Measurements from ENCODE around the gene ASCC3. TPM values are rescaled to one million over a fixed set of nuclear protein-coding genes. Genes with fewer than 3 reads are reported as not detected.
A peak's percentile ranks its signal among the peaks of the same experiment; 100 is the strongest.

Gene ASCC3
- total RNA-seq, 2 experiments from 2014 or later: 28.5 to 47.5 TPM

- no peaks in the 10 kb centered on the region for H3K36me3 ChIP-seq (ENCODE audit: insufficient read depth, low read length)
Measured at GRCh38 chr6:100577425-100577824, 303.7 kb downstream of the ASCC3 start.

DNA sequence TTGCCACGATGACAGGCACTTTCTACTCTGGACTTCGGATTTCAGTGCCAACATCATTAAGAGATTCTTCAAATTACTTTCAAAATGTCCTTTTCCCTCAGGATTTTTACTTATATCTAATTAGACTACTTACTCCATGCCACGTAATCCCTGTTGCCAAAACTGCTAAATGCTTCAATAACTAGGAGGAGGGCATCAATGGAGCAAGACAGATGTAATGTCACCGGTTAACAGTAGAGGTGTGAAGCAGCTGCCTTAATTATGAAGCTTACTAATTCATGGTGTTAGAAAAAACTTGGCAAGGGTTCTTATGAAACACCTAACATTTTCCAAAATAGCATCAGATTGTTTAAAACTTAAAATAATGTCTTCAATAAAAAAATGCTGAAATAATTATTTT lies 305.2 kb downstream of the ASCC3 start:
- H3K79me2 ChIP-seq (ENCODE audit: insufficient read depth, low read depth, low read length): no peaks in the 10 kb centered on the region
- intact Hi-C loops (cut with micrococcal nuclease; ENCODE audit: unreplicated experiment): no loop called here
- no peak for DNase-seq (ENCODE audit: low spot score)
- peaks cover 9% of the 10 kb centered on the region for H3K4me1 ChIP-seq (ENCODE audit: insufficient read depth, low read length, poor library complexity, severe bottlenecking)
- H3K36me3 ChIP-seq (ENCODE audit: insufficient read depth, low read length): no peaks in the 10 kb centered on the region; the same call in 1 of the 2 replicates
- no peaks in the 10 kb centered on the region for H4K20me1 ChIP-seq (ENCODE audit: insufficient read depth, low read length)
- H2AFZ ChIP-seq (ENCODE audit: low read length): no peak overlapping the region
- H3K27ac ChIP-seq (ENCODE audit: low read depth, low read length, poor library complexity, severe bottlenecking): no peak overlapping the region
- no peak overlapping the region for H3K4me2 ChIP-seq (ENCODE audit: low read length)
- no peak for TF ChIP-seq EZH2phosphoT487 (IDR thresholded peaks at IDR 0.05; ENCODE audit: borderline replicate concordance, low read depth, low read length)
- TF ChIP-seq CTCF (conservative IDR thresholded peaks at IDR 0.05; ENCODE audit: low read length): no peak
- POLR2A ChIA-PET: interaction anchor here (0.7 to 1.6 kb wide), 2 partner anchors 16 to 174 kb away, joined by 3 to 4 read pairs; no protein-coding TSS in a partner anchor
- CTCF ChIA-PET (ENCODE audit: unreplicated experiment): no interaction called here
- H3K9me2 ChIP-seq (ENCODE audit: insufficient read depth, low read length): no peaks in the 10 kb centered on the region
- H3K9me3 ChIP-seq (ENCODE audit: low read length): no peaks in the 10 kb centered on the region
- no TSS peak for BruUV-seq (replicated peaks)
- H3K4me3 ChIP-seq (ENCODE audit: low read depth, low read length, poor library complexity, severe bottlenecking): no peak overlapping the region

More at GRCh38 chr6:100577425-100577824, 303.7 kb downstream of the ASCC3 start:
- Histone ChIP-seq H2AFZ (ENCODE audit: low read length) (no peak overlapping the region), H3K79me2 (ENCODE audit: insufficient read depth, low read depth, low read length) (no peaks in the 10 kb centered on the region), H3K4me2 (ENCODE audit: low read length) (peak overlapping the region; percentile 25; the same call in 1 of the 2 replicates), H3K9me2 (ENCODE audit: insufficient read depth, low read length) (no peaks in the 10 kb centered on the region), H4K20me1 (ENCODE audit: insufficient read depth, low read length) (no peaks in the 10 kb centered on the region), H3K9me3 (ENCODE audit: low read length) (no peaks in the 10 kb centered on the region), H3K4me1 (ENCODE audit: insufficient read depth, low read length, poor library complexity, severe bottlenecking) (peaks cover 9% of the 10 kb centered on the region), H3K27ac (ENCODE audit: low read depth, low read length, poor library complexity, severe bottlenecking) (no peak overlapping the region), H3K4me3 (ENCODE audit: low read depth, low read length, poor library complexity, severe bottlenecking) (no peak overlapping the region)
- BruUV-seq (replicated peaks): no TSS peak
- intact Hi-C loops (cut with micrococcal nuclease; ENCODE audit: unreplicated experiment): no loop called here
- TF ChIP-seq CTCF (conservative IDR thresholded peaks at IDR 0.05; ENCODE audit: low read length): no peak
- no peak for TF ChIP-seq EZH2phosphoT487 (IDR thresholded peaks at IDR 0.05; ENCODE audit: borderline replicate concordance, low read depth, low read length)
- peak; percentile 34 for DNase-seq (ENCODE audit: low spot score)
- ChIA-PET POLR2A (no interaction called here), CTCF (ENCODE audit: unreplicated experiment) (no interaction called here)

GRCh38 chr6:100574836-100575235 lies 306.3 kb downstream of the ASCC3 start:
- POLR2A ChIA-PET: interaction anchor here (0.6 to 1.6 kb wide), 2 partner anchors 15 to 1037 kb away, joined by 4 read pairs; no protein-coding TSS in a partner anchor
- H3K9me2 ChIP-seq (ENCODE audit: insufficient read depth, low read length): no peaks in the 10 kb centered on the region
- H3K79me2 ChIP-seq (ENCODE audit: insufficient read depth, low read depth, low read length): no peaks in the 10 kb centered on the region
- H3K4me1 ChIP-seq (ENCODE audit: insufficient read depth, low read length, poor library complexity, severe bottlenecking): peaks cover 9% of the 10 kb centered on the region
- no peaks in the 10 kb centered on the region for H3K9me3 ChIP-seq (ENCODE audit: low read length)
- H3K27ac ChIP-seq (ENCODE audit: low read depth, low read length, poor library complexity, severe bottlenecking): no peak overlapping the region
- no peak for DNase-seq (ENCODE audit: low spot score)
- H3K4me2 ChIP-seq (ENCODE audit: low read length): no peak overlapping the region
- no peak overlapping the region for H3K4me3 ChIP-seq (ENCODE audit: low read depth, low read length, poor library complexity, severe bottlenecking)
- intact Hi-C loops (cut with micrococcal nuclease; ENCODE audit: unreplicated experiment): no loop called here
- no peak for TF ChIP-seq CTCF (conservative IDR thresholded peaks at IDR 0.05; ENCODE audit: low read length)
- no peak for TF ChIP-seq EZH2phosphoT487 (IDR thresholded peaks at IDR 0.05; ENCODE audit: borderline replicate concordance, low read depth, low read length)
- CTCF ChIA-PET (ENCODE audit: unreplicated experiment): no interaction called here
- H4K20me1 ChIP-seq (ENCODE audit: insufficient read depth, low read length): no peaks in the 10 kb centered on the region
- no peaks in the 10 kb centered on the region; the same call in 1 of the 2 replicates for H3K36me3 ChIP-seq (ENCODE audit: insufficient read depth, low read length)
- no TSS peak for BruUV-seq (replicated peaks)
- H2AFZ ChIP-seq (ENCODE audit: low read length): no peak overlapping the region

Measured in OCI-LY7 (cell line).